Astrocyte of the spinal cord (primary cell): Measurements from ENCODE around the gene HNF4A.
"Not testable (repeated sequence)": the region's sequence is repeated elsewhere in the genome, so short reads cannot be mapped to it uniquely, and the experiment has no call there.

ENCODE experiments used
- DNase-seq: peaks from one replicate; pipeline ENCODE4 v3.0.0; 2011; ENCODE audit warnings: low read depth, low spot score
- H3K4me3 ChIP-seq: 2 replicates; pipeline ENCODE4 v1.5.1; 2011; ENCODE audit warnings: low read depth, mild to moderate bottlenecking, low read length, moderate library complexity
- in situ Hi-C: cut with HindIII; loops from 2 replicates; pipeline ENCODE4 v1.10.0; 2017; ENCODE audit warnings: low sequenced_read_pairs
- TF ChIP-seq, protein P1 (sequence below): IDR thresholded peaks from 2 replicates; pipeline ENCODE4 v1.5.1; 2012; ENCODE audit warnings: low read depth, mild to moderate bottlenecking, low read length, inconsistent platforms

HNF4A gene

DNA sequence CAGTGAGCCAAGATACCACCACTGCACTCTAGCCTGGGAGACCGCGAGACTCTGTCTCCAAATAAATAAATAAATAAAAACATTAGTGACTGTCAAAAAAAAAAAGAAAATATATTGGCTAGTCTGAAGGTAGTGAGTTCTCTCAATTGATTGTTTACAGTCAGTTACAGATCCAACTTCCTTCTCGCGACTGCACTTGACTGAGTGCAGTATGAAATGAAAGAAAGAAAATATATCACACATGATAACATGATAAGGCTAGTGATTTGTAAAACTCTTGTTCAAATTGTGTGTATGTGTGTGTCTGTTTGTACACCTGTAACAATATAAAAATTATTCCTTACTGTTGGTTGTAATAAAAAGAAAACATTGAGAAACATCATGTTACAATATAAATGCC lies 10.8 kb upstream of the HNF4A start:
- H3K4me3 ChIP-seq: no peak overlapping the region
- in situ Hi-C loops: no loop called here
- TF ChIP-seq, protein P1, sequence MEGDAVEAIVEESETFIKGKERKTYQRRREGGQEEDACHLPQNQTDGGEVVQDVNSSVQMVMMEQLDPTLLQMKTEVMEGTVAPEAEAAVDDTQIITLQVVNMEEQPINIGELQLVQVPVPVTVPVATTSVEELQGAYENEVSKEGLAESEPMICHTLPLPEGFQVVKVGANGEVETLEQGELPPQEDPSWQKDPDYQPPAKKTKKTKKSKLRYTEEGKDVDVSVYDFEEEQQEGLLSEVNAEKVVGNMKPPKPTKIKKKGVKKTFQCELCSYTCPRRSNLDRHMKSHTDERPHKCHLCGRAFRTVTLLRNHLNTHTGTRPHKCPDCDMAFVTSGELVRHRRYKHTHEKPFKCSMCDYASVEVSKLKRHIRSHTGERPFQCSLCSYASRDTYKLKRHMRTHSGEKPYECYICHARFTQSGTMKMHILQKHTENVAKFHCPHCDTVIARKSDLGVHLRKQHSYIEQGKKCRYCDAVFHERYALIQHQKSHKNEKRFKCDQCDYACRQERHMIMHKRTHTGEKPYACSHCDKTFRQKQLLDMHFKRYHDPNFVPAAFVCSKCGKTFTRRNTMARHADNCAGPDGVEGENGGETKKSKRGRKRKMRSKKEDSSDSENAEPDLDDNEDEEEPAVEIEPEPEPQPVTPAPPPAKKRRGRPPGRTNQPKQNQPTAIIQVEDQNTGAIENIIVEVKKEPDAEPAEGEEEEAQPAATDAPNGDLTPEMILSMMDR: no peak
- DNase-seq: no peak

DNA sequence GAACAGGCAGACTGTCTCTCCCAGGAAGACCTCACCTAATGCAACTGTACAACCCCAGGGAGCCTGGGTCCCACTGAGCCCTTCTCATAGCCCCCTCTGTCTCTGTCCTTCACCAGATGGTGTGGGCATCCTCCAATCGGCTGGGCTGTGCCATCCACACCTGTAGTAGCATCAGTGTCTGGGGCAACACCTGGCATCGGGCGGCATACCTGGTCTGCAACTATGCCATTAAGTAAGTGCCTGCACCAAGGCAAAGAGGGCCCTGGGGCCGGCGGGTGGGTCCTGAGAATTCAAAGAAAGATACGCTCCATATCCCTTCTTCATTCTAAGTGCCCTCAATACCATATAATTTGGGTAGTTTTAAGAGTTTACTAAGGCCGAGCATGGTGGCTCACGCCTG lies 10.4 kb upstream of the HNF4A start:
- no peak overlapping the region for H3K4me3 ChIP-seq
- in situ Hi-C loops: no loop called here
- TF ChIP-seq, protein P1: no peak
- DNase-seq: no peak

DNA sequence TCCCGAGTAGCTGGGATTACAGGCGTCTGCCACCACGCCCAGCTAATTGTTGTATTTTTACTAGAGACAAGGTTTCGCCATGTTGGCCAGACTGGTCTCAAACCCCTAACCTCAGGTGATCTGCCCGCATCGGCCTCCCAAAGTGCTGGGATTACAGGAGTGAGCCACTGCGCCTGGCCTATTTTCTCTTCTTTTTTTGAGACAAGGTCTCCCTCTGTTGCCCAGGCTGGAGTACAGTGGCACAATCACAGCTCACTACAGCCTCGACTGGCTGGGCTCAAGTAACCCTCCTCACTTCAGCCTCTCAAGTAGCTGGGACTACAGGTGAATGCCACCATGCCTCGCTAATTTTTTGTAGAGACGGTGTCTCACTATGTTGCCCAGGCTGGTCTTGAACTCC lies 9.6 kb upstream of the HNF4A start:
- DNase-seq, in situ Hi-C loops, H3K4me3 ChIP-seq: not testable (repeated sequence)

DNA sequence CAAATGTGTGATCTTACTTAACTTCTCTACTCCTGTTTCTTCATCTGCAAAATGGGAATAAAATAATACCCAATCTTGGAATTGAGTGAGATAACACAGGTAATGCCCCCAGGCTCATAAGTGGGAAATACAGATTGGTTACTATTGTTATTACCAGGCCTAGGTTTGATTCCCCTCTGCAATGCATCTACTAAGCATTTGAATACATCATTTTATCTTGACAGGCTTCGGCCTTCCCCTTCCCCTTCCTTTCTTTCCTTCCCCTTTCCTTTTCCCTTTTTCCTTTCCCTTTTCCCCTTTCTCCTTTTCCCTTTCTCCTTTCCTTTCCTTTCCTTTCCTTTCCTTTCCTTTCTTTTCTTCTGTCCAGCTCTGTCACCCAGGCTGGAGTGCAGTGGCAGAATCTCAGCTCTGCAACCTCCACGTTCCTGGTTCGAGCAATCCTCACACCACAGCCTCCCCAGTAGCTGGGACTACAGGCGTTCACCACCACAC lies 7.3 kb upstream of the HNF4A start:
- TF ChIP-seq, protein P1: no peak
- in situ Hi-C loops: no loop called here
- DNase-seq: no peak

DNA sequence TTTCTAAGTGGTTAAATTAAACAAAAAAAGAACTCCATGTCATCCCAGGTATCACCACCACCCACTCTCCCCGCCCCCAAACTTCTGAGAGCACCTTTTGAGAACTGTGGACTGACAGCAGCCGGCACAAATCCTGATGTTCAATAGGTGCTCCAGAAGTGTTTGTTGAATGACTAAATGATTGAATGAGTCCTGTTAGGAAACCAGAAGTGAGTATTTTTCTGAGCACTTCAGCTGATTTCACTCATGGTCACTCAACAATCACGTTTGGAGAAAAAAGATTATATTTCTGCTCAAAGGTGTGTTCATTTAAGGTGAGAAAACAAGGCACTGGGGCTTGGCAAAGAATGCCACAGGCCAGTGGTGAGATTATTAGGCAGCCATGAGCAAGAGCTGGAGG lies 6.2 kb upstream of the HNF4A start:
- H3K4me3 ChIP-seq: no peak overlapping the region
- in situ Hi-C loops: no loop called here
- TF ChIP-seq, protein P1: no peak
- DNase-seq: no peak

More for the DNA sequence above, 7.3 kb upstream of the HNF4A start:
- H3K4me3 ChIP-seq: no peak overlapping the region

DNA sequence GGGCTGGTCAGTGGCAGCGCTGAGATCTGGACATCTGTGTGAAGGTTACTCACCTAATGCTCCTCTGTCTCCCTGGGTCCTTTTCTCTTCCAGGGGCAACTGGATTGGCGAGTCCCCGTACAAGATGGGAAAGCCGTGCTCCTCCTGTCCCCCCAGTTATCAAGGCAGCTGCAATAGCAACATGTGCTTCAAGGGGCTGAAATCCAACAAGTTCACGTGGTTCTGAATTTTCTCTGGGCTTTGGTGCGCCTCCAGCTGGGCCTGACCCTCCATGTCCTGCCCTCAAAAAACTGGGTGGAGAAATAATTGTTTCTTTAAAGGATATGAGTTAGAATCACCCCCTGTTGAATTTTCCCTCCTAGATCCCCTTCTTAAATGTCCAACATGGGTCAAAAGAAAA lies 4.9 kb upstream of the HNF4A start:
- no peak overlapping the region for H3K4me3 ChIP-seq
- DNase-seq: no peak
- TF ChIP-seq, protein P1: no peak

DNA sequence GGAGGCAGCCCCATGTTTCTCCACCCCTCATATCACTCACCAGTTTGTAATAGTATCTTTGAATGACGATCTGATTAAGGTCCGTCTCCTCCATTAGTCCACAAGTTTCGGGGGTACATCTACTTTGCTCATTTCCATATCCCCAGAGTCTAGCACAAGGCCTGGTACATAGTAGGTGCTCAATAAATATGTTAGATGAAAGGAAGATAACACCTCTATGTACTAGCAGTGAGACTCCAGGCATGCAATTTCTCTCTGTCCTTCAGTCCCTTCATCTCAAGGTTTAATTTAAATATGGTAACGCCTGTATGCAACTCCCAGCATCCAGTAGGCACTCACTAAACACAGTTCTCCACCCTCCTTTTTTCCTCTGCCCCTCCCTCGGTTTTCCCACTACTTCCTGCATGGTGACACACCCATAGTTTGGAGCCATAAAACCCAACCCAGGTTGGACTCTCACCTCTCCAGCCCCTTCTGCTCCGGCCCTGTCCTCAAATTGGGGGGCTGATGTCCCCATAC lies 461 bp upstream of the HNF4A start:
- no peak for DNase-seq
- TF ChIP-seq, protein P1: no peak
- in situ Hi-C loops: no loop called here
- no peak overlapping the region for H3K4me3 ChIP-seq

More for the DNA sequence above, 4.9 kb upstream of the HNF4A start:
- in situ Hi-C loops: no loop called here
